OCI-LY7 (cell line): Measurements from ENCODE around the gene UNC80. TPM values are rescaled to one million over a fixed set of nuclear protein-coding genes. Genes with fewer than 3 reads are reported as not detected.

Experiments used
- BruUV-seq: library from RNA; stranded (reverse); fragments of 400-500 nt; replicated peaks from 2 replicates; lab custom pipeline; 2021; lab: Mats Ljungman, UMichigan
- CTCF ChIA-PET: fragments of 300-600 bp; sonication (Branson Sonifier 250); formaldehyde crosslinking; loops from one replicate; lab custom pipeline; 2022; ENCODE audit warnings: antibody characterized with exemption; ENCODE audit not compliant: unreplicated experiment; lab: Charles Lee
- POLR2A ChIA-PET: fragments of 300-600 bp; sonication (Branson Sonifier 250); formaldehyde crosslinking; loops from one replicate; lab custom pipeline; 2022; ENCODE audit warnings: antibody characterized with exemption; lab: Charles Lee
- DNase-seq: peaks from one replicate; pipeline ENCODE4 v3.0.0-alpha.2; 2015; ENCODE audit warnings: low spot score
- H2AFZ ChIP-seq: fragments of 200-600 bp; sonication (generic), shearing (Covaris generic); 2 replicates; pipeline ENCODE4 v1.6.1; 2014; ENCODE audit warnings: mild to moderate bottlenecking, antibody characterized with exemption, low read length, moderate library complexity
- H3K27ac ChIP-seq: fragments of 200-600 bp; sonication (generic); 2 replicates; pipeline ENCODE4 v1.5.1; 2014; ENCODE audit warnings: mixed run types, low read depth, mild to moderate bottlenecking, moderate library complexity, low read length, inconsistent platforms; ENCODE audit not compliant: poor library complexity, severe bottlenecking
- H3K36me3 ChIP-seq: fragments of 200-600 bp; sonication (generic); 2 replicates; pipeline ENCODE4 v1.6.1; 2014; ENCODE audit warnings: mild to moderate bottlenecking, antibody characterized with exemption, low read length, moderate library complexity, mixed read lengths; ENCODE audit not compliant: insufficient read depth
- H3K4me1 ChIP-seq: fragments of 200-600 bp; sonication (generic); 2 replicates; pipeline ENCODE4 v1.5.1; 2014; ENCODE audit warnings: mild to moderate bottlenecking, low read length; ENCODE audit not compliant: insufficient read depth, poor library complexity, severe bottlenecking
- H3K4me2 ChIP-seq: fragments of 200-600 bp; sonication (generic); 2 replicates; pipeline ENCODE4 v1.6.1; 2014; ENCODE audit warnings: mild to moderate bottlenecking, low read length
- H3K4me3 ChIP-seq: fragments of 200-600 bp; sonication (generic); 2 replicates; pipeline ENCODE4 v1.5.1; 2014; ENCODE audit warnings: mild to moderate bottlenecking, low read depth, low read length; ENCODE audit not compliant: poor library complexity, severe bottlenecking
- H3K79me2 ChIP-seq: fragments of 200-600 bp; sonication (generic); 2 replicates; pipeline ENCODE4 v1.6.1; 2016; ENCODE audit warnings: low read depth, mild to moderate bottlenecking, low read length, moderate library complexity, mixed read lengths; ENCODE audit not compliant: insufficient read depth
- H3K9me2 ChIP-seq: fragments of 200-600 bp; sonication (generic); 2 replicates; pipeline ENCODE4 v1.6.1; 2016; ENCODE audit warnings: mild to moderate bottlenecking, low read length, mixed read lengths; ENCODE audit not compliant: insufficient read depth
- H3K9me3 ChIP-seq: fragments of 200-600 bp; sonication (generic); 2 replicates; pipeline ENCODE4 v1.6.1; 2014; ENCODE audit warnings: mild to moderate bottlenecking, mixed run types, low read length, mixed read lengths
- H4K20me1 ChIP-seq: fragments of 200-600 bp; sonication (generic); 2 replicates; pipeline ENCODE4 v1.6.1; 2014; ENCODE audit warnings: mild to moderate bottlenecking, antibody characterized with exemption, low read length, moderate library complexity, mixed read lengths; ENCODE audit not compliant: insufficient read depth
- CTCF ChIP-seq: fragments of 200-600 bp; sonication (generic); conservative IDR thresholded peaks from 2 replicates; pipeline ENCODE4 v1.5.1; 2014; ENCODE audit warnings: mild to moderate bottlenecking, antibody characterized with exemption, low read length, moderate library complexity, mixed read lengths
- EZH2phosphoT487 ChIP-seq: fragments of 200-600 bp; sonication (generic); IDR thresholded peaks from 2 replicates; pipeline ENCODE4 v1.6.1; 2018; ENCODE audit warnings: low read depth, borderline replicate concordance, mild to moderate bottlenecking, mixed run types, antibody characterized with exemption, low read length, moderate library complexity, mixed read lengths
- intact Hi-C: fragments of 100-400 bp; cut with micrococcal nuclease; formaldehyde crosslinking; loops from one replicate; pipeline ENCODE4 v1.10.0; 2022; ENCODE audit not compliant: unreplicated experiment
- total RNA-seq, 2 experiments: library from RNA; depleted of rRNA in 1 of 2; stranded (reverse); fragments of >200 nt in 1 of 2; shearing (Covaris generic) in 1 of 2; gene quantifications; 2 replicates each; pipeline ENCODE4 v1.2.3, GENCODE V29; 2014 to 2022

The UNC80 gene
- total RNA-seq, 2 experiments from 2014 or later: not detected

- POLR2A ChIA-PET: interaction anchor here (0.5 kb wide), 1 partner anchor 488 kb away, joined by 4 read pairs; no protein-coding TSS in a partner anchor
- TF ChIP-seq CTCF: no peak
- no peak for TF ChIP-seq EZH2phosphoT487
- Histone ChIP-seq H3K9me2 (no peaks in the 10 kb centered on the region; the same call in 1 of the 2 replicates), H3K79me2 (no peaks in the 10 kb centered on the region), H3K27ac (no peak overlapping the region), H3K9me3 (no peaks in the 10 kb centered on the region), H3K36me3 (no peaks in the 10 kb centered on the region), H4K20me1 (no peaks in the 10 kb centered on the region), H2AFZ (no peak overlapping the region), H3K4me1 (no peaks in the 10 kb centered on the region), H3K4me2 (no peak overlapping the region), H3K4me3 (no peak overlapping the region)
- intact Hi-C loops: no loop called here
- no TSS peak for BruUV-seq
- DNase-seq: no peak
- CTCF ChIA-PET: no interaction called here
These were observed 170.8 kb downstream of the UNC80 start for GRCh38 chr2:209942426-209942825.

GRCh38 chr2:209942936-209943605 is 171.4 kb downstream of the UNC80 start:
- Histone ChIP-seq H2AFZ (no peak overlapping the region), H3K4me1 (no peaks in the 10 kb centered on the region), H3K36me3 (no peaks in the 10 kb centered on the region), H3K27ac (no peak overlapping the region), H3K4me3 (no peak overlapping the region), H3K4me2 (no peak overlapping the region), H4K20me1 (no peaks in the 10 kb centered on the region), H3K9me3 (no peaks in the 10 kb centered on the region), H3K9me2 (no peaks in the 10 kb centered on the region; the same call in 1 of the 2 replicates), H3K79me2 (no peaks in the 10 kb centered on the region)
- ChIA-PET CTCF (interaction anchor here (0.7 kb wide), 1 partner anchor 10 kb away, joined by 3 read pairs; no protein-coding TSS in a partner anchor), POLR2A (no interaction called here)
- BruUV-seq: no TSS peak
- intact Hi-C loops: no loop called here
- no peak for TF ChIP-seq EZH2phosphoT487
- no peak for TF ChIP-seq CTCF
- DNase-seq: no peak

GRCh38 chr2:209943776-209944175 is 172.1 kb downstream of the UNC80 start:
- POLR2A ChIA-PET: interaction anchor here (0.5 to 0.8 kb wide), 2 partner anchors 14 to 914 kb away, joined by 3 read pairs; no protein-coding TSS in a partner anchor
- no peak for TF ChIP-seq CTCF
- no peak for TF ChIP-seq EZH2phosphoT487
- DNase-seq: no peak
- Histone ChIP-seq H3K27ac (no peak overlapping the region), H3K4me1 (no peaks in the 10 kb centered on the region), H3K9me2 (no peaks in the 10 kb centered on the region; the same call in 1 of the 2 replicates), H3K36me3 (no peaks in the 10 kb centered on the region), H3K4me3 (no peak overlapping the region), H4K20me1 (no peaks in the 10 kb centered on the region), H3K79me2 (no peaks in the 10 kb centered on the region), H3K4me2 (no peak overlapping the region), H3K9me3 (no peaks in the 10 kb centered on the region), H2AFZ (no peak overlapping the region)
- no TSS peak for BruUV-seq
- intact Hi-C loops: no loop called here
- CTCF ChIA-PET: no interaction called here
